BLaER1 treated with 17β-estradiol and CSF1 and Interleukin-3, amounts not matched to agents 10 nM and 100 nM (cell line): Measurements from ENCODE around the gene PCDHGA2.
"Not testable (repeated sequence)": the region's sequence is repeated elsewhere in the genome, so short reads cannot be mapped to it uniquely, and the experiment has no call there.

ENCODE experiments used
- H3K27ac ChIP-seq, 11 experiments: shearing (Covaris generic); formaldehyde crosslinking; 2 replicates each; pipeline ENCODE4 v1.8.1; 2022
- H3K27me3 ChIP-seq, 11 experiments: shearing (Covaris generic); formaldehyde crosslinking; 2 replicates each; pipeline ENCODE4 v1.8.1; 2022
- H3K36me3 ChIP-seq, 11 experiments: shearing (Covaris generic); formaldehyde crosslinking; 2 replicates each; pipeline ENCODE4 v1.8.1; 2022
- H3K4me1 ChIP-seq, 10 experiments: shearing (Covaris generic); formaldehyde crosslinking; 2 replicates each; pipeline ENCODE4 v1.8.1; 2022
- H3K4me2 ChIP-seq, 11 experiments: shearing (Covaris generic); formaldehyde crosslinking; 2 replicates each; pipeline ENCODE4 v1.8.1; 2022
- H3K4me3 ChIP-seq, 10 experiments: shearing (Covaris generic); formaldehyde crosslinking; 2 replicates each; pipeline ENCODE4 v1.8.1; 2022
- H3K9ac ChIP-seq, 11 experiments: shearing (Covaris generic); formaldehyde crosslinking; 2 replicates each; pipeline ENCODE4 v1.8.1; 2022
- H3K9me3 ChIP-seq, 11 experiments: shearing (Covaris generic); formaldehyde crosslinking; replicated peaks in 1 of 11; 2 replicates each; pipeline ENCODE4 v1.8.1; 2022
- H4K20me1 ChIP-seq, 11 experiments: shearing (Covaris generic); formaldehyde crosslinking; 2 replicates each; pipeline ENCODE4 v1.8.1; 2022
- Cebpa-rat ChIP-seq, 11 experiments: shearing (Covaris generic); IDR thresholded peaks; 2 replicates each; pipeline ENCODE4 v1.8.1; 2022

Gene PCDHGA2

DNA sequence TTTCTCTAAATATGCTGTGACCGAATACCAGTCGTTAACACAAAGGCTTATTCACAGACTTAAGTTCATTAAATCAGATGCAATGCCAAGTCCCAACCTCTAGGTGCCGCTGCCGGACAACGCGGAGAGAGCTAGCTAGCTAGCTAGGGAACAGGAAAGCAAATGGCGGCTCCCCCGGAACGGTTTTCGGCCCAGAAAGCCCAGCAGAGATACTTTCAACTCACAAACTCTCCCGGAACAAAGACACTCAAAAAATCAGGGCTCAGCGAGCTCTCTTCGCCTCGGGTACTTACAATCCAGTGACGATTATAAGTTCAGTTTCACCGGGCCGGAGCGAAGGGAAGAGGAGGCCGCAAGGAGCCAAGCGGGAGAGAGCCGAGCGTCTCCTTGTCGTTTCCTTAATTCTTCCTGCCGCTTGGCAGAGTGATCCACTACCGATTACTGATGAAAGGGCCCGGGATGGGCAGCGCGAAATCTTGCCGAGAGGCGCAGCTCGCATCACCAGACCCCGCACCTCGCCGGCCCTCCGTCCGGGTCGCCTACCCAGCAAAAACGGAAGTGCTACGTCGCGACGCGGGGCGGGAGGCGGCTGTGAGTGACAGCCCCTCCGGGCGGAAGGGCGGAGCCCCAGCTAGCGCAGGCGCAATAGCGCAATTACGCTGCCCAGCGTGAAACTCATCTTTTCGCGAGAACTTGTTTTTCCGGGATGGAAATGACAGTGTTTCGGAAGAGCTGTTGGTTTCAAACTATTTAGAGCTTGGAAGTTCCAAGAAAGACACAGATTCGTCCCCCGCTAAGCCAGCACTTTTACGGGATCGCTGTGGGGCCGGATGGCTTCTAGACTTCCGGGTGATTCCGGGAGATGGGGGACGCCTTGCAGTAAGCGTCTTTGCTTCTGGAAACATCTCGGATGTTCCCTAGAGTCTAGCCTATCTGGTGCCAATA is 18.1 kb upstream of the PCDHGA2 start, which contains the start of gene TAF7:
TSS of gene TAF7 (minus strand) at position 560 of the 945 bp plus-strand sequence. CDS start 740 bp downstream, outside the sequence.
- no peak for TF ChIP-seq Cebpa-rat (IDR thresholded peaks at IDR 0.05)
- Histone ChIP-seq H3K27me3 (peaks cover 0 to 3% (median 0%) of the 10 kb centered on the region in 11 experiments; a peak in 2 of 22 replicates), H3K4me1 (peaks cover 0 to 5% (median 0%) of the 10 kb centered on the region in 10 experiments; a peak in 2 of 20 replicates), H3K9me3 (peaks cover 93 to 99% (median 97%) of the 10 kb centered on the region in 11 experiments), H3K4me2 (peak within 1 kb of the TSS; percentile 38 to 71 (median 59)), H3K27ac (peak within 1 kb of the TSS; percentile 95 to 99 (median 97)), H4K20me1 (peaks cover 0 to 5% (median 0%) of the 10 kb centered on the region in 11 experiments; a peak in 1 of 22 replicates), H3K9ac (peak within 1 kb of the TSS; percentile 92 to 99 (median 94)), H3K36me3 (peaks cover 44 to 46% (median 45%) of the 10 kb centered on the region in 11 experiments), H3K4me3 (peak within 1 kb of the TSS; percentile 70 to 90 (median 81))

DNA sequence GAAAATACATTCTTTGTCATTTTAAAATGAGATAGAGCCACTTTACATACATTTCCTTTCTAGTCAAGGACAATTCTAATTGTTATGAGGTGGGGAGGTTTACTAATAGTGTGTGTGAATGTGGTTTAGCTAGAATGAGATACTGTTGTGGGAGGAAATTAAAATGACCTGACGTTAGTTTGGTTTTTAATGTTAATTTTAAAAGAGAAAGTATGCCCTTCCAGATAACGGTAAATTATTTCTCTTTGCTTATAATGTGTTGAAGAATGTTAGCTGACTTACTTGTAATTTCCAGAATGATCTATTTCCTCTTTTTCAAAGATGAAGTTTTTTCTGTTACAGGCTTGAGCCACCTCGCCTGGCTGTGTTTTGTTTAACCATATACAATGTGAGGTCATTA is 16.3 kb upstream of the PCDHGA2 start:
- H3K9me3 ChIP-seq, result peaks cover 88 to 98% (median 93%) of the 10 kb centered on the region in 11 experiments
- peaks cover 0 to 9% (median 6%) of the 10 kb centered on the region in 10 experiments; a peak in 8 of 20 replicates for H3K4me1 ChIP-seq
- peaks cover 27 to 29% (median 27%) of the 10 kb centered on the region in 11 experiments for H3K36me3 ChIP-seq
- H3K27me3 ChIP-seq, result peaks cover 0 to 3% (median 0%) of the 10 kb centered on the region in 11 experiments; a peak in 2 of 22 replicates
- no peak for TF ChIP-seq Cebpa-rat (IDR thresholded peaks at IDR 0.05)
- H4K20me1 ChIP-seq, result no peaks in the 10 kb centered on the region
- H3K4me2 ChIP-seq, result no peak overlapping the region
- no peak overlapping the region for H3K4me3 ChIP-seq
- H3K9ac ChIP-seq, result no peak overlapping the region
- no peak overlapping the region for H3K27ac ChIP-seq

DNA sequence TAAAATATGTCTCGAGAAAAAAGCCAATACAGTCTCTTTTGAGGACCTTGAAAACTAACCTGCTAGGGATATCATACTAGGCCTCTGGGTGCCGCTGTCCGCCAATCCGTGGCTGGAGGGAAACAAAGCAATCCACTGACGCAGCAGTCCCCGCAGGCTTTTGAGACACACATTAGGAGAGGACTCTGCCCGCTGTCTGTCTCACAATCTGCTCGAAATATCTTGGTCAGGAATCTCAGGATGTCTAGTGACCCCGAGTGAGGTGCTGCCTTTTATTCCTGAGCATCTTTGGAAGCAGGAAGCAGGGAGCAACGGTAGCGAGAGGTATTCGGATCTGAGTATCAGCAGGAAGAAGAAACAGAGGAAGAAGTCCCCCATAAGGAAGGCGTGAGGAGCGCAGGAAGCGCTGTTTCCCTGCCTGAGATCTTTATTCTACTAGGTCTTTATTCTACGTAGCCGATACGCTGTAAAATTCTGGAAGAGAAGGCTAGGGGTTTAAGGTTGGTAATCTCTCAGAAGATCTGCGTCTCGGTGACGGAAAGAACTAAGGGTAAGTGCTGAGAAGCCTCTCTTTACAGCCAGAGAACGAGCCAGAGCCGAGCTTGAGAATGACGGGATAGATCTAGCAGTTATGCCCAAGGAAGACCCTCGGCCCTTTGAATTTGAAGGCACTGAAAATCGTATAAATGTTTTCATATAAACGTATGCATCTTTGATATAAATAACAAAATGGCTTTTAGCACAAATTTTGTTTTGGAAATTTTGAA is 12.3 kb upstream of the PCDHGA2 start:
- Histone ChIP-seq H3K27ac (peak overlapping the region; percentile 55 to 87 (median 80); a peak in 21 of 22 replicates), H3K9me3 (peaks cover 88 to 98% (median 94%) of the 10 kb centered on the region in 11 experiments), H3K4me3 (peak overlapping the region; percentile 53 to 66 (median 60)), H4K20me1 (no peaks in the 10 kb centered on the region), H3K4me2 (peak overlapping the region; percentile 52 to 79 (median 60)), H3K4me1 (peaks cover 0 to 9% (median 5%) of the 10 kb centered on the region in 10 experiments; a peak in 7 of 20 replicates), H3K27me3 (no peaks in the 10 kb centered on the region), H3K36me3 (peaks cover 8 to 22% (median 16%) of the 10 kb centered on the region in 11 experiments; a peak in 16 of 22 replicates), H3K9ac (peak overlapping the region; percentile 74 to 87 (median 82))
- no peak for TF ChIP-seq Cebpa-rat (IDR thresholded peaks at IDR 0.05)

DNA sequence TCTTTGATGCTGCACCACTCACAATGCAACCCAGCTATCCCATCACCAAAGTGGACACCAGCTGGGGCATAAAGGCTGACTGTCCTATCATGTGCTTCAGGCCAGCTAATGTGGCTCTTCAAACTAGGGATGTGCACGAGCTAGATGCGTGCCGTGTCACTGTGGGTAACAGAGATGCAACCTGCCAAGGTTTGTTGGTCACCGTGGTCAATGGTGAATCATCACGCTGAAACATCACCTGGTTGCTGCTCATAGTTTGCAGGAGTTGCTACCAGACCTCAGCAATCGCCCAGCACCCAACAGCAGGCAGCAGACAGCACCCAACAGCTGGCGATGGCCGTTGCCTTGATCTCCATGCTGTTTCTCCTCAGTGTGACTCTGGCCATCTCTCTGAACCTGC is 10.3 kb upstream of the PCDHGA2 start:
- Histone ChIP-seq H3K9ac (no peak overlapping the region), H3K27me3 (no peaks in the 10 kb centered on the region), H3K4me2 (no peak overlapping the region), H3K4me1 (peaks cover 0 to 9% (median 4%) of the 10 kb centered on the region in 10 experiments; a peak in 7 of 20 replicates), H3K36me3 (peaks cover 8 to 31% (median 18%) of the 10 kb centered on the region in 11 experiments; a peak in 15 of 22 replicates), H3K9me3 (peaks cover 89 to 98% (median 94%) of the 10 kb centered on the region in 11 experiments), H4K20me1 (no peaks in the 10 kb centered on the region), H3K27ac (no peak overlapping the region), H3K4me3 (no peak overlapping the region)
- TF ChIP-seq Cebpa-rat (IDR thresholded peaks at IDR 0.05), result no peak

GRCh38 chr5:141330299-141331080 is 8.1 kb upstream of the PCDHGA2 start, which contains the start of gene PCDHGA1:
PCDHGA1 (plus strand) TSS chr5:141330514.
- H3K4me1 ChIP-seq, result peaks cover 0 to 9% (median 4%) of the 10 kb centered on the region in 10 experiments; a peak in 7 of 20 replicates
- H3K27ac ChIP-seq, result no peak within 1 kb of the TSS
- H4K20me1 ChIP-seq, result no peaks in the 10 kb centered on the region
- H3K36me3 ChIP-seq, result peaks cover 8 to 31% (median 18%) of the 10 kb centered on the region in 11 experiments; a peak in 15 of 22 replicates
- no peak within 1 kb of the TSS for H3K9ac ChIP-seq
- TF ChIP-seq Cebpa-rat (IDR thresholded peaks at IDR 0.05), result no peak
- peaks cover 85 to 97% (median 90%) of the 10 kb centered on the region in 11 experiments for H3K9me3 ChIP-seq
- no peaks in the 10 kb centered on the region for H3K27me3 ChIP-seq
- no peak within 1 kb of the TSS for H3K4me2 ChIP-seq
- no peak within 1 kb of the TSS for H3K4me3 ChIP-seq

DNA sequence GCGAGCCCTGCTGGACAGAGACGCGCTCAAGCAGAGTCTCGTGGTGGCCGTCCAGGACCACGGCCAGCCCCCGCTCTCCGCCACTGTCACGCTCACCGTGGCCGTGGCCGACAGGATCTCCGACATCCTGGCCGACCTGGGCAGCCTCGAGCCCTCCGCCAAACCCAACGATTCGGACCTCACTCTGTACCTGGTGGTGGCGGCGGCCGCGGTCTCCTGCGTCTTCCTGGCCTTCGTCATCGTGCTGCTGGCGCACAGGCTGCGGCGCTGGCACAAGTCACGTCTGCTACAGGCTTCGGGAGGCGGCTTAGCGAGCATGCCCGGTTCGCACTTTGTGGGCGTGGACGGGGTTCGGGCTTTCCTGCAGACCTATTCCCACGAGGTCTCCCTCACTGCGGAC is 6.0 kb upstream of the PCDHGA2 start:
- not testable (repeated sequence) for H4K20me1 ChIP-seq, H3K4me2 ChIP-seq, H3K4me1 ChIP-seq, H3K9ac ChIP-seq, H3K4me3 ChIP-seq, H3K27ac ChIP-seq, H3K27me3 ChIP-seq
- Histone ChIP-seq H3K9me3 (peaks cover 82 to 100% (median 93%) of the 10 kb centered on the region in 11 experiments), H3K36me3 (peaks cover 8 to 29% (median 18%) of the 10 kb centered on the region in 11 experiments; a peak in 15 of 22 replicates)

- H3K9ac ChIP-seq, H3K4me1 ChIP-seq, H3K4me2 ChIP-seq, H3K27ac ChIP-seq, H3K27me3 ChIP-seq, H3K4me3 ChIP-seq, H4K20me1 ChIP-seq: not testable (repeated sequence)
- H3K9me3 ChIP-seq, result peaks cover 96 to 100% (median 99%) of the 10 kb centered on the region in 11 experiments
- H3K36me3 ChIP-seq, result peaks cover 0 to 14% (median 0%) of the 10 kb centered on the region in 11 experiments; a peak in 5 of 22 replicates
These were observed 2.3 kb downstream of the PCDHGA2 start for GRCh38 chr5:141340781-141341354.

- H3K36me3 ChIP-seq, result peaks cover 0 to 14% (median 0%) of the 10 kb centered on the region in 11 experiments; a peak in 5 of 22 replicates
- no peaks in the 10 kb centered on the region for H4K20me1 ChIP-seq
- H3K4me1 ChIP-seq, result no peaks in the 10 kb centered on the region
- no peak overlapping the region for H3K4me2 ChIP-seq
- H3K27me3 ChIP-seq, result no peaks in the 10 kb centered on the region
- TF ChIP-seq Cebpa-rat (IDR thresholded peaks at IDR 0.05), result no peak
- no peak overlapping the region for H3K4me3 ChIP-seq
- H3K9ac ChIP-seq, result no peak overlapping the region
- H3K27ac ChIP-seq, result no peak overlapping the region
- H3K9me3 ChIP-seq, result peaks cover 94 to 100% (median 98%) of the 10 kb centered on the region in 11 experiments
These were observed 4.2 kb downstream of the PCDHGA2 start for GRCh38 chr5:141342773-141343172.
